NCI-H1417 (cell line): ENCODE measurements around the gene USP6NL.

Source experiments
- DNase-seq, 3 experiments: peaks; one replicate each; lab custom pipeline; 2025; lab: John Stamatoyannopoulos, UW

The USP6NL gene

DNA sequence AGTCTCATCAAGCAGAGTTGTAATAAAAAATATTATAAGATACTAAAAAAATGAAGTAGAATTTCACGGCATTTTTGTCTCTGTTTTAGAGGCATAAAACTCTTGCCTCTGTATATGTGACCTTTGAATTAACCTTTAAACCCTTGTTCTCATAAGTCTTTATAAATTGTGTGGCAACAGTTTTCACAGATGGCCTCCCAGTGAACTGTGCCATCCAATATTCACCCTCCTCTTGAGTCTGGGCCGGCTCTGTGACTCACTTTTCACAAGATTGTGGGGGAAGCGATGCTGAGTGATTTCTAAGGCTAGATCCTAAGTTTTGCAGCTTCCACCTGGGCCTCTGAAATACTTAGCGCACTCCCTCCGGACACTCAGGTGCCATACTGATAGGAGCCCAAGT, 4.6 kb upstream of the USP6NL start:
- DNase-seq, result no peak

DNA sequence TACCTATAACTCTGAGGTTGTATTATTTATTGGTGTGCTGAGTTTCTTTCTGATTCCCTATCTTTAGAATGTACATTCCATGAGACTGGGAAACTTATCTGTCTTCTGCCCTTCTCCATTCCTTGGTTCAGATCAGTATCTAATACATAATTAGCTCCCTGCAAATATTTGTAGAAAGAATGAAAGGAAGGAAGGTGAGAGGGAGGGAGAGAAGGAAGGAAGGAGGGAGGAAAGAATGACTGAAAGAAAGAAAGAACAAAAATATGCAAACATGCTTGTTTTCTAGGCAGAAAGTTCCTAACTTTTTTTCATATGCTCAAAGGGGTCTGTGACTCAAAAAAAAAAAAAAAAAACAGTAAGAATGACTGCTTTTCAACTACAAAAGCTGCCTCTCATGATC, 3.9 kb upstream of the USP6NL start:
- DNase-seq, result no peak

DNA sequence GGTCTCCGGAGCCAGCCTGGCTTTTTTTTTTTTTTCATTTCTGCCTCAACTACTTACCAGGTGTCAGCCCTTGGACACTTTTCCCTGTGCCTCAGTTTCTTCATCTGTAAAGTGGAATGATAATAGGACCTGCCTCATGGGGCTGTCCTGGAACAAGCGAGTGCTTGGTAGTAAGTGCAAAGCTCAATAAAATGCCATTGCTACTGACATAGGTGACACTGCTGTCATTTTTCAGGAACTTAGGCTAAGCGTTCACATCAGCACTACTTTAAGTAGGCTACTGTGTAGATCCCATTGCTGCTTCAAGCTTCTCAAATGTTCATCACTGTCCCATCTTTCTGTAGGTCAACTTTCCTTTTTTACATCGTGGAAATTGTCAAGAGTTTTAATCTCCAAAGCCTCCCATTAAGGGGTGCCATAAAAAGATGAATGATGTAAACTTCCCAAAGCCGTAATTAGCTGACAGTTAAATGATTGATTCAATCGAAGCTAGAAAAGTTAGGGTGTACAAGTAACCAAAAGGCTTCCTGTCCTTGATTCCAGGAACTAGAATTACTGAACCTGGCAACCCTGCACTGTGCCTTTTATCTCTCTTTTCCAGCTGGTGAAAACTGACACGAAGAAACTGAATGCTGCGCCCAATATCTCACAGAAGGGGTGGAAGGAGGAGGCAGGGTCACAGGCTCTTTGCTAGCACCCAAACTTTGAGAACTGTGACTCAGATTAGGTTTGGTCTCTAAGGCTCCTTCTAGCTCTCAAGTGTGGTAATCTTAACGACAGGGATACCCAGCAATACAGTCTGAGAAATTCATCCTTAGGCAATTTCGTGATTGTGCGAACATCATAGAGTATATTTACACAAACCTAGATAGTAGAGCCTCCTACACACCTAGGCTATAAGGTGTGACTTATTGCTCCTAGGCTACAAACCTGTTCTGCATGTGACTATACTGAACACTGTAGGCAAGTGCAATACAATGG, 861 bp upstream of the USP6NL start:
- peak; percentile 20 to 66 (median 34) for DNase-seq

DNA sequence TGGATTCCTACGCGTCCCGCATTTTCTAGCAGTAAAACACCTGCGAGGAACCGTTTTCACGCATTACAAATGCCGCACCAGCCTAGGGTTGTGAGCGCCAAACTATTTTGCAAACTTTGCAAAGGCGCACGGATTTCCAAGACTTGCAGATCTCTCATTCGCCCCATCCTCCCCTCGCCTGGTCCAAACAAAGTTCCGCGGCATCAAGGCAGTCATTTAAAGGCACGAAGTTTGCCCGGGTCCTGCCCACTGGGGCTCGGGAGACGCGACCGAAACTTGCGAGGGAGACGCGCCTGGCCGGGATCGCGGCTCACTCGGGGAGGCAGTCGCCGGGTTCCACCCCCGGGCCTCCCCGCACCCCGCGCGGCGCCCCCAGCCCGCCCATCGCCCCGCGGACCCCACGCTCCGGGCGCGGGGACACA, 613 bp downstream of the USP6NL start:
- peak in 2 of 3 experiments; percentile 48 to 54 for DNase-seq

DNA sequence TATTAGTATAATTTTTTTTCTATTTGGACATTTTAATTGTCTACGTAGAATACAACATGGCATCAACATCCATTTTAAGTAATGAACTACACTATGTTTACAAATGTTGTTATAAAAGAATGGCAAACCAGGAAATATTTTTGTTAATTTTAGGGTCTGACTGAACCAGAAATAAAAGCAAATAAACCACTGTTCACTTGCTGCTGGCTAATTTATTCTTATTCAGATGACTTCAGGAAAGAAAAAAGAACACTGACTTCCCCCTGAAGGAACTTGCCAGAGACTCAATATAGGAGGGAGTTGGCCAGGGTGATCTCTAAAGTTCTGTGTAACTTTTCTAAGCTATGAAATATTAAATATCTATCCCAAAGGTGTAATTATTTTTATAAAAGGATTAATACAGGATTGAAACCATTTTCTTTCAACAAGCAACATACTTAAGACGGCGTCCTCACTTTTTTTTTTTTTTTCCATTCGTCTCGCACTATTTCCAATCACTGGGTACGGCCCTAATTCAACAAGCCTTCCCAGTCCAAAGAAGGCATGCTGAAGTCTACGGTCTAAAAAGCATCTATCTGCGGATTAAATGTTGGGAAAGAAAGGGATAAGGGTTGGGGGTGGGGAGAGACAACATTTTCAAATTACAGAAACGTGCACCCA, 1.2 kb downstream of the USP6NL start:
- DNase-seq, result peak in 1 of 3 experiments; percentile 18

DNA sequence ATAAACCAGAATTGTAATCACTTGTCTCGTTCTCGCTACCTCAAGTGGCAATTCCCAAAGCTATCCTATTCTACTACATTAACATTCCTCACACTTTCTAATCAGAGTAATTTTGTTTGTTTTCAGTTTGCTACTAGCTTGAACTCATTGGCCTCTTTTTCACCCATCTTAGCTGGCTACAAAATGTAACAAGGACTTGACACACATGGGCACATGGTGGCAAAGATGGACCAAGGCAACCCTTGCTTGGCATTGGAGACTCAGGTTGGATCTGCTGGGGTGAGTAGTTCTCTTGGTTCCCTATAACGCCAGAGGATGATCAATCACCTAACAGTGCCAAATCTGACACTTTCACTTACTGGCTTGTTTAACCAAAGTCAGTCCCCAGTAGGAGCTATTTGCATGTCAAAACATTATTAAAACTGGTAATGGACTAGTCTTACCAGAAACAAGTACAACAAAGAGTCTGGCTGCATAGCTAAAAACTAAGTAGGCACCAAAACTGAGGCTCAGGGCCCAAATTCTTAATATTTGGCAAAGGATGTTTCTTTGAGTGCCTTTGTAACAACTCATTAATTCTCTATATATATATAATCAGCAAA, 1.9 kb downstream of the USP6NL start:
- DNase-seq, result peak in 1 of 3 experiments; percentile 5

DNA sequence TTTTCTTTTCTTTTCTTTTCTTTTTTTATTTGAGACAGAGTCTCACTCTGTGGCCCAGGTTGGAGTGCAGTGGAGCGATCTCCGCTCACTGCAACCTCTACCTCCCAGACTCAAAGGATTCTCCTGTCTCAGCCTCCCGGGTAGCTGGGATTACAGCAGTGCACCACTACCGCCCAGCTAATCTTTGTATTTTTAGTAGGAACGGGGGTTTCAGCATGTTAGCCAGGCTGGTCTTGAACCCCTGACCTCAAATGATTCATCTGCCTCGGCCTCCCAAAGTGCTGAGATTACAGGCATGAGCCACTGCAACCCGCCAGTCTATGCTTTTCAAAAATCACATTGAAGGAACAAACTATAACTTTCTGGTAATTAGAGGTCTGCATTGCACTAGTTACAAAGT, 2.4 kb downstream of the USP6NL start:
- DNase-seq, result no peak

DNA sequence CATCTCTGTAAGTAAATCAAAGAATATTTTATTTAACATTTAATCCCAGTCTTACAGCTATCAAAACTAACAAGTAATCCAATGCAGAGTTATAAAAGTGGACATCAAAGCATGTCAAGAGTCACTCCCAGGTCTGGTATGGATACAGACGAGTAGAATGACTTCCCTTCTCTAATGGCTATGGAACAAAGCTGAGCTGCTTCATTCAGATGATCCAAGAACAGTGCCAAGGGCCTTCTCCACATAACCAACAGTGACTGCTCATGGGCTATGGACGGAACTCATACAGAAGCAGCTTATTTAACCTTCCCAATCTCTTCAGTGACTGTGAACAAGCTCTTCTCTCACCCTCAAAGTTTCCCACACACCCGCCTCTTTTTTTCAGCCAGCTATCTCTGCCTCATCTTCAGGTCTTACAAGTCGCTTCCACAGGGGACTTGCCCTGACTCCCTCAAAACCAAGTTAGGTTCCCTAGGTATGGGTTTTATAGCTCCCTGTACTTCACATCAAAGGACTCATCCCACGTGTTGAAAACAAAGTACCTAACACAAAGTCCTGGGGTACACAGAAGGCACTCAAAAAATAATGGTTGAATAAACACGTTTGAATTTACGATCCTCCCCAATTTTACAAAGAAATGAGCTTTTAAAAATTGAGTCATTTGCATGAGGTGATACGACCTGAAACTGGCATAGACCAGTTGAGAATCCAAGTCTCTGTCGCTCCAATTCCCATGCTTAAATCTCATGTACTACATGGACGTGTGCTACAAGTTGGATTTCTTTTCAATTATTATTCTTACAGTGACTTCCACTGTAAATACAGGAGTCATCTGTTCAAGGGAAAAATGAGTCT, 3.1 kb downstream of the USP6NL start:
- DNase-seq, result no peak

DNA sequence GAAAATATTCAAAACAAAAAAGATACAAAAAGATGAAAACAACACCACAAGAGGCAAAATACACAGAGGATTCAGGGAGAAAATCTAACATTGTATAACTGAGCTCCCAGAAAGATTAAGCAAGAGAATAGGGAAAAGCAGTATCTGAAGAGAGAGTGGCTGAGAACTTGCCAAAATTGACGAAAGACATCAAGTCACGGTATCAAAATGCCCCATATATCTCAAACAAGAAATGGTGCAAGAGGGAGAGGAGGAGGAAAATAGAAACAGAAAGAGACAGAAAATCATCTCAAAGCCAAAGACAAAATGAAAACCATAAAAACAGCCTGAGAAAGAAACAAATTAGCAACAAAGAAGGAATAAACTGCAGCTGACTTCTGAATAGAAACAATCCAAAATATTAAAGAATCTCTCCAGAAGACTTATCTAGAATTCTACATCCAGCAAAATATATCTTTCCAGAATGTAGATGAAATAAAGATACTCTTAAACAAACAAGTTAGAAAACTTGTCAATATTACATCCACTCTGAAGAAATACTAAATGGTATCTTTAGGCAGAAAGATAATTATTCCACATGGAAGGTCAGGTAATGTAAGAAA, 5.5 kb downstream of the USP6NL start:
- no peak for DNase-seq

DNA sequence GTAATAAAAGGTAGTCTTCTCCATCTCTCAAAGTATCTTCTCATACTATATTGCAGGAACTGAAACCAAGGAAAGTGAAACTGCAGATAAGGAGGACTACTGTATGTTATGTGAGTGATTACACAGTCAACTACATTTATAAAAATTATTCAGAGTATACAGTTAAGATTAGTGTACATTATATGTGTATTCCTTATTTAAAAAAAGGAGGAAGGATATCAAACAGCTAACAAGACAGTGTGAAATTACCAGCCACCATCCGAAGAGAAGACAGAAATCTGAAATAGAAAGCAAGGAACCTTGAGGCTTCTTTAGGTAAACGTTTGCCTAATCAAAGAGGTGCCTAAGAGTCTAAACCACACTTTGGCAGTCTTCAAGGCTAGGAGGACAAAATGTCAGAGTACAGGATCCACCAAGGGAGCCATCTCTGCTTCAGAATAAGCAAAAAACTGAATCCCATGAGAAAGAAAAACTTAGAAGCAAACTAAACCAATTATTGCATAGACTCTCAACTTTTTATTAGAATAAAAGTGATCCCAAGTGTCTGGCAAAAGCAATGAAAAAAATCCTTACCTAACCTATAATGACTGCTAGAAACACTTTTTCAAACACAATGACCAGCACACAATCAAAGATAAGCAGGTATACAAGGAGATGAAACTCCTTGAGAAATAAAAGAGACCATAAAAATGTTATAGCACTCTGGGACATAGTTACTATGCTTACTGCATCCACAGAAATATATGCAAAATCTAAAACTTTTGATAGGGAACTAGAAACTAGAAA, 6.4 kb downstream of the USP6NL start:
- no peak for DNase-seq

DNA sequence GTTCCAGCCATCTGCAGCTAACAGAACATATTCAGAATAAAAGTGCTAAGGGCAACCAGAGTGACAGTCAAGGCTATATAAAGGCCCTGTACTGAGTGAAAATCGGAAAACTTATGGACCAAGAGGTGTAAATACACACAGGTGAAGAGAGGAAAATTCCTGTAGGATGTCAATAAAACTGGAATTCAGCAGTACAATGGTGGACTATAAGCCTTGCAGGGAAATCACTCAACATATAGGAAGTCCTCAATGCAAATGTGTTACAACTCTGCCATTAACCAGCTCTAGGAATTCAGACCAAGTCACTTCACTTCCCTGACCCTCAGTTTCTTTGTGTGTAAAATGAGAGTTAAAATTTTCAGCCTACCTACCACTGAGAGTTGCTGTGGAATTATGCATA, 7.7 kb downstream of the USP6NL start:
- no peak for DNase-seq

DNA sequence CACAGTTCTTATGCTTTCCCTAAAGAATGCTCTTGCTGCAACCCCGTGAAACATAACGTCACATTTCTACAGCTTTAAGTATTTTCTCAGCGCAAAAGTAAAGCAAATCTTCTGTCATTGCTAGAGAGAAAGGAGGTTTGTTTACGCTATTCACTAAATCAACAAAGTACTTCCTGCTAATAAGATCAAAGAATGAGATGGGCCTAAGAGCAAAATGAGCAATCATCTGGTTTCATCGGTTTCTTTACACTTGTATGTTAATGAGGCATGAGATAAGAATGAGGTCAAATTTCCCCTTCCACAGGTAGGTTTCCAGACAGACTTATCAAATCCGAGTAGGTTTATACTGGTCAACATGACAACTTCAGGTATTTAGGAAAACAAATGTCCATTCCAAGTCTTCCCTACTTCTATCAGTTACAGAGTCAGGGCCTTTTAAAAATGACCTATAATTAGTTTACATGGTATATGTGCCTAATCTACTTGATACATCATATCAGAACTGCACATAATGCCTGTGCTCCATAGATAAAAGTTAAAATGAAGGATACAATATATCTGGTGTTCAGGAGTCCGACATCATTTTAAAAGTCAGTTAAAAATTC, 8.4 kb downstream of the USP6NL start:
- DNase-seq, result peak in 2 of 3 experiments; percentile 18 to 51

DNA sequence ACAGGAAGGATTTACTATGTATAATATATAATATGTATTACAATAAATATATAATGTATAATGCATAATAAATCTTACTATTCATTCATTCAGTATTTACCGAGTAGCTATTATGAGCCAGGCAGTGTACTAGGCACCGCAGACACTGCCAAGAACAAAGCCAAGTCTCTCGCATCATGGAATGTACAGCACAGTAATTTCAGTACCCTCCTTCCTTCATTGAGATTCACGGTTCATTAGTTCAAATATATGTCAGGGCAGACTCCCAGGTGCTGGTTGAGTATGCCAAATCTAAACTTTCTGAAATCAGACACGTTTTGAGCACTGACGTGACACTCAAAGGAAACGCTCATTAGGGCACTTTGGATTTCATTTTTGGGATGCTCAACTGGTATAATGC, 9.1 kb downstream of the USP6NL start:
- no peak for DNase-seq

DNA sequence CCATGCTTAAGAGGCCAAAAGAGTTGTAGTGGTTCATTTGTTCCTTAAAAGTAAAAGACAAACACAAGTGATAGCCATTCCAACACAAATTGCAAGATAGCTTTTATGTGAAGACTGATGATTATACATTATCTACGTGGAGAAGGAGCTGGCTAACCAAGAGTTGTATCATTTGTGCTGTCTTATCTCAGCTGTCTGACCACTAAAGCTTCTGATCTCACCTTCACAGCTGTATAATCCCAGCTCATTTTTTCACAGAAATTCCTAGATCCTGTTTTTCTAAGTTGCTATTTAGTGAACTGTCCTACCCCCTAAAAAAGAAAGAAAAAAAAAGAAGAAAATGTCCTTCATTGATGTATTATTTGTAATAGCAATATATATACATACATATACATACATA, 9.8 kb downstream of the USP6NL start:
- no peak for DNase-seq

DNA sequence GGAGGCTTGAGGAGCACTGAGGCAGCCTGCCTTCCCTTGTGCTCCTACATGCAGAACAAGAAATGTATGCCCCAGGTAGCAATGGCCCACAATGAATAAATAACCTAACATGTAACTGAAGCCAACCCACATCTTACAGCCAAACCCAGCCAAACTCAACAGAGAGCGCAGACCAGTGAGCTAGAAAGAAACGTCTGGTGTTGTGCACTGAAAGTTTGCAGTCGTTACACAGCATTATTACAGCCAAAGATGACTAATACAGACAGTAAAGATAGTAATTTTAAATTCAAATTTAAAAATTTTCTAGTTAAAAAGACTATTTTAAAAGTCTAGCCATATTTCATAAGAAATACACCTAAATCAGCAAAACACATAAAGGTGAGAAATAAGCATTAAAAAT, 11.2 kb downstream of the USP6NL start:
- no peak for DNase-seq

DNA sequence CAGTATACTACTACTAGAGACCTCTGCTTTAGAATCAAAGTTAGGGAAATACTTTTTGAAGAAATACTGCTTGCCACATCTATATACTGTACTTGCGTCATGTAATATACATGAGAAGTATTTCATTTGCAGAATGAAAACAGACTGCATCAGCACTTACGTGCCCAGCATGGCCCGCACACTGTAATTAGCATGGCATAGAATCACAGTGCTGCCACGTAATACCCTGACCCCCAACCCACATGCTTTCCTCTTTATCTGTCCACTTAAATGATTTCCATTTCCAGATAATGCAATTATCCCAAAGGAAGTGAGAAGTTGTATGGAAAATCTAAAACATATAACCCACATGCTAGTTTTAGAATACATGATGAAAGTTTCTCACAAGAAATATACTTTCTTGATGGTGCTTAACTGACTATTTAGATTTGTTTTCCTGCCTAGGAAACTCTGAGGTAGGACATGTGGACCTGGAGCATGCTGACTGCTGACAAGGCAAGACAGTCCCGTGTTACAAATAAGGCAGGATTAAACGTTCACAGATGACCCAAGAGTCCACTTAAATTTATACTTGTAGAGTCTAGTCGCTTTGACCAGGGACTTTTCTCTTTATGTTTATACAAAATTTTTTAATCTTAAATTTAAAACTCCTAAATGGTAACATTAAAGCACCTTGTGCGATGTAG, 12.6 kb downstream of the USP6NL start:
- peak in 1 of 3 experiments; percentile 45 for DNase-seq

DNA sequence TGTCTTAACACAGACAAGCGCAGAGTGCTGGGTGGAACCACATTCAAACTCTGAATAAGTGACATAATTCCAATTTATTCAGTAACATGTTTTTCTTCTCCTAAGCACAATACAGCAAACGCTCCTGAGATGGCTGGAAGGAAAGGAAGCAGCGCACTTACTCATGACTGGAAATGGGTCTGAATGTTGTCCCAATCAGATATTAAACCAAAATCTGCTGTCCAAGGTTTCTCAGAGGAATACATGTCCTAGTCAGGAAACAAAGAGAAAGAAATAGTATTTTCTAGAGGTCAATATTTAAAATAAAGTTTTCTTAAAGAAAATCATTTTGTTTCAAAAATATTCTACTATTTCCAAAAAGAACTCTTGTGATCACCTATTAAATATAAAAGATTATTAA, 14.0 kb downstream of the USP6NL start:
- no peak for DNase-seq

DNA sequence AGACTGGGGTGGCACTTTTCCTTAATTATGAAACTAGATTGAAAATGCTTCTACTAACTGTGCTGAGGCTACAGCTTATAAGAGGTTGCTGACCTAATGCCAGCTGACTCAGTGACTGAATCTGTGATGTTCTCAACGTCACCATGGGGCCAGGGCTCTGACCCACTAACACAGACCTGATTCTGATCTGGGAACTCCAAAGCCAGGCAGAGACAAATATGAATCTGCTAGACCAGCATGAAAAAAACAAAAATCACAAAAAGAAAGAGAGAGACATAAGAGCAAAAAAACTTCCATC, 16.1 kb downstream of the USP6NL start:
- DNase-seq, result no peak

DNA sequence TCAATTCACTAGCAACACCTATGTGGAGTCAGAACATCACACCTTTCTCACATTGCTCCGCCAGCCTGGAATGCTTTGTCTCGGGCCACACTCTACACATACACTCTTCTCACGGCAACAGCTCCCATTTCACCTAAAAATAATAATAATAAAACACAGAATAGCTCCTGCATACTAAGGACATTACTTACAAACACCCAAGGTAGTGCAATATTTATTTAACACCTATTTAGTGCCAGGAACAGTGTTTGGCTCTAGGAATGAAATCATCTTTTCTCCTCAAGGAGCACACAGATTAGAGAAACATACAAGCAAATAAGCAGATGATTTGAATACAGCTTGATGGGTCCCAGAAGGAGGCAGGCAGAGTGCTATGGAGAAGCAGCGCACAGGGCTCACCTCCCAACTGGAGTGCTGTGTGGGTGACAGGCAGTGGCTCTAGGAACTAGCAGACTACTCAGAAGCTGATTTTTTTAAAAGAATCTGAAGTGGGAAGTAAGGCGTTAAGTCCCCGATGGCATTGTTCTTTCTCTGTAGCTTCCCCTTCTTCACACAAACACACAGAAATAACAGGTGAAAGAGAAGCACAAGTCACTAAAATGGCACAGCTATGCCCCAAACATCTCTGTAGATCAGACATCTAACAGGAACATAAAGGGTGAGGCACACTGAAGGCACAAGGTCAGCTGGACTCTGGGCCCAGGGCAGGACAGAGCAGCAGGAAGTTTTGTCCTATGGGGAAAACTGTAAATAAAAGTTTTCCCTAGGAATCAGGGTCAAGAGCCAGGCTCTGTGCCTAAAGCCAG, 16.7 kb downstream of the USP6NL start:
- no peak for DNase-seq
